Measurements from ENCODE around the gene PRAF2. TPM values are rescaled to one million over a fixed set of nuclear protein-coding genes. Genes with fewer than 3 reads are reported as not detected.

PRAF2 gene
- total and polyA plus RNA-seq, 9 of the 15 experiments (the other 6 are each of a cell fraction or from before 2014, with no cell fraction given): 0.24 to 5.7 (median 2.0) TPM

DNA sequence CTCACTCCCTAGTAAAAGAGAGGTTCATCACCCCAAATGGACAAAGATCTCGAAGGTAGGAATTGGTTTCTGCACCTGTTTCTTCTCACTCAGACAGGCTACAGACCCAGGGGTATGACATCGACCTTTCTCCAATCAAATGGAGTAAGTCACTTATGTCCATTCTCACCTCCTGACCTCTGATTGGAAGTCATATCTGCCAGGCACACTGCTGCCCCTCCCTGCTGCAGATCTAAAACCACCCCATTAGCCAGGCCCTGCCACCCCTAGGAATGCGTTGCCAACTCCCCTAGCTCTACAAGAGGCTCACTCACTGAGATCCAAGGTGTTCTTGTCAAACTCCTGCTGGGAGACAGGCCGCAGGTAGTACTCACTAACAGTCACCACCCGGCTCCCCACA, 42.9 kb upstream of the PRAF2 start (continued):
- TF ChIP-seq ZNF75A (CRISPR knock-in tag; IDR thresholded peaks at IDR 0.05): no peak
- no peak for TF ChIP-seq POLR2H (tag; IDR thresholded peaks at IDR 0.05; ENCODE audit: low read depth)

GRCh38 chrX:49116076-49116475, 42.3 kb upstream of the PRAF2 start:
- Histone ChIP-seq H3K4me1 (replicated peaks in 1 of 2; ENCODE audit: control insufficient read depth in 2 of 2, insufficient read depth in 2 of 2, low read length in 2 of 2) (peaks cover 0 to 3% of the 10 kb centered on the region in 2 experiments; a peak in 2 of 5 replicates), H3K4me2 (ENCODE audit: insufficient read depth, low read length) (no peak overlapping the region), H3K9me3 (replicated peaks; ENCODE audit: control insufficient read depth, insufficient read depth, low read depth, low read length) (no peaks in the 10 kb centered on the region), H3K9me1 (ENCODE audit: control insufficient read depth, insufficient read depth, low read length) (no peaks in the 10 kb centered on the region), H3K27me3 (ENCODE audit: control insufficient read depth in 2 of 2, insufficient read depth in 2 of 2, low read length in 2 of 2) (no peaks in the 10 kb centered on the region), H3K9ac (ENCODE audit: insufficient read depth in 1 of 2, low read depth in 2 of 2, low read length in 2 of 2) (no peak overlapping the region; a peak in 1 of 4 replicates), H3K4me3 (no peak overlapping the region), H4K20me1 (replicated peaks; ENCODE audit: control insufficient read depth, insufficient read depth, low read length) (no peaks in the 10 kb centered on the region), H2AFZ (ENCODE audit: low read depth, low read length) (no peak overlapping the region), H3K36me3 (ENCODE audit: control insufficient read depth, insufficient read depth, low read length) (peaks cover 77% of the 10 kb centered on the region), H3K79me2 (ENCODE audit: control insufficient read depth, insufficient read depth, low read length) (no peaks in the 10 kb centered on the region), H3K27ac (ENCODE audit: extremely low read depth, low read depth, low read length) (no peak overlapping the region)
- WGBS (ENCODE audit: insufficient coverage, low coverage, missing lambda C conversion rate): 94% methylated on average over 8 of the region's 8 CpGs
- ChIA-PET POLR2A (interaction anchor here (1.4 kb wide), 1 partner anchor 17 kb away, joined by 4 read pairs; no protein-coding TSS in a partner anchor), CTCF (ENCODE audit: low intra/inter-chr PET ratio) (interaction anchor here (0.6 kb wide), 1 partner anchor 384 kb away, joined by 3 read pairs; no protein-coding TSS in a partner anchor)
- intact Hi-C loops (cut with micrococcal nuclease): no loop called here
- in situ Hi-C loops (cut with MboI): no loop called here
- no peak for FAIRE-seq
- no peak for ATAC-seq
- DNase-seq (ENCODE audit: extremely low read depth in 1 of 4, low spot score in 3 of 4): no peak
- no TSS peak for BruUV-seq (replicated peaks)
- TF ChIP-seq NFYB (IDR thresholded peaks at IDR 0.05; ENCODE audit: extremely low read depth, insufficient read length) (no peak), ZNF165 (CRISPR knock-in tag; IDR thresholded peaks at IDR 0.05; ENCODE audit: borderline replicate concordance) (no peak), ELF2 (CRISPR knock-in tag; IDR thresholded peaks at IDR 0.05) (no peak), ETV1 (tag; conservative IDR thresholded peaks at IDR 0.05; ENCODE audit: low read depth) (no peak), L3MBTL2 (IDR thresholded peaks at IDR 0.05) (no peak), MCM7 (IDR thresholded peaks at IDR 0.05) (no peak), NFIC (IDR thresholded peaks at IDR 0.05) (no peak), ZFP30 (CRISPR knock-in tag; IDR thresholded peaks at IDR 0.05; ENCODE audit: borderline replicate concordance) (no peak), ZNF253 (CRISPR knock-in tag; conservative IDR thresholded peaks at IDR 0.05) (no peak), CCAR2 (IDR thresholded peaks at IDR 0.05; ENCODE audit: low read depth, low read length) (no peak)
